H1 (cell line): Measurements from ENCODE around the gene ZMAT5. TPM values are rescaled to one million over a fixed set of nuclear protein-coding genes. Genes with fewer than 3 reads are reported as not detected.

ENCODE experiments used
- CEBPB ChIP-seq: IDR thresholded peaks from 2 replicates; pipeline ENCODE4 v1.6.1; 2012; ENCODE audit warnings: low read depth, low read length
- CHD7 ChIP-seq: fragments of 300-600 bp; sonication (generic); IDR thresholded peaks from 2 replicates; pipeline ENCODE4 v1.7.1; 2012; ENCODE audit warnings: low read length, moderate library complexity, mild to moderate bottlenecking, inconsistent platforms; ENCODE audit not compliant: insufficient replicate concordance
- GABPA ChIP-seq: IDR thresholded peaks from 2 replicates; pipeline ENCODE4 v1.6.1; 2011; ENCODE audit warnings: mild to moderate bottlenecking, low read length, moderate library complexity, borderline replicate concordance; ENCODE audit not compliant: insufficient read depth
- HDAC2 ChIP-seq, 2 experiments: fragments of 300-600 bp in 1 of 2; sonication (generic) in 1 of 2; IDR thresholded peaks; 2 replicates each; pipeline ENCODE4 v1.6.1; 2011 to 2012; ENCODE audit warnings: low read depth in 2 of 2, low read length in 2 of 2, mild to moderate bottlenecking in 2 of 2, moderate library complexity in 2 of 2, borderline replicate concordance in 1 of 2, inconsistent platforms in 1 of 2
- JUND ChIP-seq: IDR thresholded peaks from 2 replicates; pipeline ENCODE4 v1.6.1; 2011; ENCODE audit warnings: mild to moderate bottlenecking, improper control_type of control experiment, low read length
- RAD21 ChIP-seq, 2 experiments: IDR thresholded peaks in 1 of 2; conservative IDR thresholded peaks in 1 of 2; 2 replicates each; pipeline ENCODE4 v1.6.1; 2011; ENCODE audit warnings: low read depth in 2 of 2, low read length in 2 of 2, improper control_type of control experiment in 1 of 2, inconsistent platforms in 1 of 2, mild to moderate bottlenecking in 1 of 2, moderate library complexity in 1 of 2
- SP2 ChIP-seq: IDR thresholded peaks from 2 replicates; pipeline ENCODE4 v1.6.1; 2012; ENCODE audit warnings: mild to moderate bottlenecking, low read length, inconsistent platforms
- SUZ12 ChIP-seq: fragments of 200-600 bp; sonication (generic); IDR thresholded peaks from 2 replicates; pipeline ENCODE4 v1.6.1; 2012; ENCODE audit warnings: mild to moderate bottlenecking, inconsistent platforms, low read length, moderate library complexity, mixed read lengths
- TAF1 ChIP-seq: IDR thresholded peaks from 2 replicates; pipeline ENCODE4 v1.6.1; 2011; ENCODE audit warnings: mild to moderate bottlenecking, low read depth, low read length
- TAF7 ChIP-seq: optimal IDR thresholded peaks from 2 replicates; pipeline ENCODE3; 2011; ENCODE audit warnings: low read depth, mild to moderate bottlenecking, inconsistent platforms, low read length, moderate library complexity, borderline replicate concordance
- ZNF274 ChIP-seq: IDR thresholded peaks from 2 replicates; pipeline ENCODE4 v1.7.0; 2012; ENCODE audit warnings: low read length, borderline replicate concordance; ENCODE audit errors: extremely low read depth
- polyA plus RNA-seq, 7 experiments: library from polyadenylated mRNA; depleted of rRNA in 3 of 7; stranded (reverse) in 5 of 7; unstranded in 2 of 7; fragments of >200 nt in 5 of 7; fragments of 200-250 nt in 2 of 7; gene quantifications; 1 replicate in 5 of 7; 2 replicates in 1 of 7; 4 replicates in 1 of 7; pipeline versions ENCODE4 v1.2.1 to v1.2.3, GENCODE V29; 2011 to 2013; ENCODE audit warnings: missing spikeins in 2 of 7, mixed read lengths in 2 of 7
- total RNA-seq: library from RNA; stranded (reverse); fragmentation: NEBNext Ultra II Directional; extraction: Animal tissue kit (Norgen Biotek cat#: 25700); gene quantifications from 2 replicates; pipeline ENCODE4 v1.2.1, GENCODE V29; 2021

Gene ZMAT5
- total and polyA plus RNA-seq, 2 of the 8 experiments (the other 6 are each of a cell fraction or from before 2014, with no cell fraction given) = 14.0 to 38.3 TPM

DNA sequence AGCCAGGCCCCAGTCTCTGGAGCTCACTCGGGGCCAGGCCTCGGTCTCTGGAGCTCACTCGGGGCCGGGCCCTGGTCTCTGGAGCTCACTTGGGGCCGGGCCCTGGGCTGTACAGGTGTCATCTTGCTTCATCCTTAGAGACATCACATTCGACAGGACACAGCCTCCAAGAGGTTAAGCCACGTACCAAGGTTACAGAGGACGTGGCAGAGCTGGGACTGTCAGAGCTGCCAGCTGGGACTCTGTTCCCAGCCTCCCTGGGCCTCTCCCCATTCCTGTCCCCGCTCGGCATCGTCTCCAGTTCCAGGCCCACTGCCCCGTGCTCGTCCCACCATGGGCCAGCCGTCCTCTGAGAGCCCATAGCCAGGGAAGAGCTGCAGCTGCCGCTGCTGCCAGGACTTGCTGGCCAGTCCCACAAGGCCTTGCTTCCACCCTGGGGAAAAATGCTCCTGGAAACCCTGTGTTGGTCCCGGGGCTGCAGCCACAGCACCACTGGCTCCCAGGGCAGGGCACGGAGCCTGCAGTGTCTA lies 27.4 kb downstream of the ZMAT5 start (continued):
- no peak for TF ChIP-seq CHD7
- TF ChIP-seq SUZ12 = no peak
- TF ChIP-seq CEBPB = no peak
- no peak for TF ChIP-seq TAF1
- TF ChIP-seq RAD21 (IDR thresholded peaks at IDR 0.05 in 1 of 2, conservative IDR thresholded peaks at IDR 0.05 in 1 of 2; ENCODE audit: low read depth in 2 of 2, low read length in 2 of 2) = no peak
- TF ChIP-seq SP2 = no peak
- no peak for TF ChIP-seq HDAC2 (IDR thresholded peaks at IDR 0.05; ENCODE audit: borderline replicate concordance in 1 of 2, low read depth in 2 of 2, low read length in 2 of 2)
- no peak for TF ChIP-seq GABPA
- TF ChIP-seq JUND = no peak
- TF ChIP-seq TAF7 = no peak
- no peak for TF ChIP-seq ZNF274
